ENCODE measurements around the gene MMP24.

The MMP24 gene

GRCh38 chr20:35325401-35325800 is 98.9 kb downstream of the MMP24 start:
- TF ChIP-seq CTCF (IDR thresholded peaks at IDR 0.05; ENCODE audit: low read depth, low read length, missing control alignments): no peak
- DNase-seq (ENCODE audit: low read depth): no peak
- no peak overlapping the region for H3K4me3 ChIP-seq (ENCODE audit: low read depth, low read length)
- in situ Hi-C loops (cut with HindIII; ENCODE audit: low sequenced_read_pairs): no loop called here

GRCh38 chr20:35326021-35326739 is 99.7 kb downstream of the MMP24 start:
- TF ChIP-seq CTCF (IDR thresholded peaks at IDR 0.05; ENCODE audit: low read depth, low read length, missing control alignments): no peak
- DNase-seq (ENCODE audit: low read depth): no peak
- in situ Hi-C loops (cut with HindIII; ENCODE audit: low sequenced_read_pairs): no loop called here
- no peak overlapping the region for H3K4me3 ChIP-seq (ENCODE audit: low read depth, low read length)

Data from astrocyte of the cerebellum (primary cell).